ENCODE measurements around the gene ELL. TPM values are rescaled to one million over a fixed set of nuclear protein-coding genes. Genes with fewer than 3 reads are reported as not detected.

Gene ELL
- total RNA-seq, 1 experiment from 2014 or later = 22.9 TPM

- H4K20me1 ChIP-seq (ENCODE audit: insufficient read depth) = no peaks in the 10 kb centered on the region
- CTCF ChIA-PET = no interaction called here
- no peaks in the 10 kb centered on the region for H3K9me2 ChIP-seq (ENCODE audit: insufficient read depth)
- no peak overlapping the region for H3K4me2 ChIP-seq (ENCODE audit: low read length)
- no peaks in the 10 kb centered on the region for H3K9me3 ChIP-seq (ENCODE audit: control insufficient read depth in 1 of 2, insufficient read depth in 1 of 2, low read depth in 1 of 2, low read length in 2 of 2)
- peaks cover 19% of the 10 kb centered on the region; the same call in 1 of the 2 replicates for H3K79me2 ChIP-seq (ENCODE audit: insufficient read depth, low read length)
- peaks cover 13 to 32% of the 10 kb centered on the region in 2 experiments for H3K4me1 ChIP-seq (ENCODE audit: control insufficient read depth in 1 of 2, insufficient read depth in 2 of 2, low read length in 2 of 2)
- no peak overlapping the region for H2AFZ ChIP-seq (ENCODE audit: low read depth, low read length, poor library complexity, severe bottlenecking)
- ATAC-seq (no peak), DNase-seq (ENCODE audit: low read depth, low spot score) (no peak)
- no peak for TF ChIP-seq CBX3 (IDR thresholded peaks at IDR 0.05; ENCODE audit: low read depth)
- TF ChIP-seq ELF1 (IDR thresholded peaks at IDR 0.05; ENCODE audit: borderline replicate concordance, low read depth) = no peak
- TF ChIP-seq ZFX (IDR thresholded peaks at IDR 0.05) = no peak
- no peak for TF ChIP-seq SRF (IDR thresholded peaks at IDR 0.05; ENCODE audit: low read depth)
- TF ChIP-seq CTCF (IDR thresholded peaks at IDR 0.05 in 2 of 3, conservative IDR thresholded peaks at IDR 0.05 in 1 of 3; ENCODE audit: borderline replicate concordance in 1 of 3, insufficient read depth in 1 of 3, low read depth in 2 of 3, low read length in 2 of 3) = no peak
- TF ChIP-seq EZH2 (IDR thresholded peaks at IDR 0.05) = no peak
- TF ChIP-seq POLR2AphosphoS5 (IDR thresholded peaks at IDR 0.05; ENCODE audit: low read depth, low read length) = no peak
- no peak for TF ChIP-seq EZH2phosphoT487 (IDR thresholded peaks at IDR 0.05; ENCODE audit: borderline replicate concordance)
- no peak for TF ChIP-seq ZNF274 (IDR thresholded peaks at IDR 0.05; ENCODE audit: low read depth, low read length)
- TF ChIP-seq ATF3 (IDR thresholded peaks at IDR 0.05) = no peak
- TF ChIP-seq ZBTB33 (IDR thresholded peaks at IDR 0.05; ENCODE audit: extremely low read depth, insufficient replicate concordance, low read length) = no peak
- no peak for TF ChIP-seq RAD21 (IDR thresholded peaks at IDR 0.05; ENCODE audit: low read depth)
- no peak for TF ChIP-seq FOSL1 (IDR thresholded peaks at IDR 0.05; ENCODE audit: low read depth)
- TF ChIP-seq POLR2A (IDR thresholded peaks at IDR 0.05; ENCODE audit: borderline replicate concordance, extremely low read depth, insufficient read depth, insufficient read length) = no peak
- H3K4me3 ChIP-seq (replicated peaks in 1 of 2; ENCODE audit: low read depth in 1 of 2, low read length in 2 of 2) = no peak overlapping the region
- H3K9ac ChIP-seq (ENCODE audit: low read length) = no peak overlapping the region
- intact Hi-C loops (cut with micrococcal nuclease) = loop anchor here (5.0 kb wide), 3 partner anchors 106 to 211 kb away; partner anchors contain the start of gene UBA52
- RAD21 ChIA-PET (ENCODE audit: low non-redundant PET in 1 of 2, low total read pairs in 2 of 2, uncharacterized antibody in 2 of 2, unreplicated experiment in 2 of 2) = no interaction called here
- POLR2A ChIA-PET = no interaction called here
- H3K27ac ChIP-seq (ENCODE audit: low read depth, low read length) = no peak overlapping the region
- BruUV-seq (replicated peaks) = no TSS peak
- H3K27me3 ChIP-seq (ENCODE audit: insufficient read depth, low read length) = no peaks in the 10 kb centered on the region
- H3K36me3 ChIP-seq (ENCODE audit: control insufficient read depth in 1 of 2, insufficient read depth in 2 of 2, low read length in 2 of 2) = peaks cover 4% of the 10 kb centered on the region in 2 experiments; a peak in 3 of 4 replicates
These were observed 55.5 kb downstream of the ELL start for GRCh38 chr19:18466354-18466753.
